HCT116 (cell line): ENCODE results near the gene TAS2R50. TPM values are rescaled to one million over a fixed set of nuclear protein-coding genes. Genes with fewer than 3 reads are reported as not detected.

Experiments
- ATAC-seq: fragments of 200-7000 bp; cut with Tn5 transposase; 2 replicates; pipeline ENCODE4 v1.9.1; 2020; ENCODE audit warnings: mild to moderate bottlenecking, moderate library complexity
- BruUV-seq: library from RNA; stranded (reverse); fragments of 400-500 nt; replicated peaks from 2 replicates; lab custom pipeline; 2021; lab: Mats Ljungman, UMichigan
- CTCF ChIA-PET: fragments of 300-600 bp; sonication (Branson Sonifier 250); formaldehyde crosslinking; loops from one replicate; lab custom pipeline; 2021; ENCODE audit warnings: antibody characterized with exemption; lab: Charles Lee
- POLR2A ChIA-PET: fragments of 300-600, 350-600 bp; sonication (Branson Sonifier 250); formaldehyde crosslinking; loops from one replicate; lab custom pipeline; 2021; ENCODE audit warnings: antibody characterized with exemption; lab: Charles Lee
- RAD21 ChIA-PET, 2 experiments: fragments of 300-600 bp; sonication (Branson Sonifier 250); formaldehyde crosslinking; loops; one replicate each; lab custom pipeline; 2023; ENCODE audit warnings: low total read pairs in 2 of 2; ENCODE audit not compliant: uncharacterized antibody in 2 of 2, unreplicated experiment in 2 of 2, low non-redundant PET in 1 of 2; lab: Charles Lee
- DNase-seq: peaks from one replicate; pipeline ENCODE4 v3.0.0-alpha.2; 2010; ENCODE audit warnings: low read depth, low spot score
- H2AFZ ChIP-seq: fragments of 200-600 bp; shearing (Covaris generic), sonication (generic); 2 replicates; pipeline ENCODE4 v1.6.1; 2017; ENCODE audit warnings: low read depth, mixed run types, mixed read lengths, antibody characterized with exemption, low read length; ENCODE audit not compliant: poor library complexity, severe bottlenecking
- H3K27ac ChIP-seq: 2 replicates; pipeline ENCODE4 v1.5.1; 2012; ENCODE audit warnings: low read depth, low read length
- H3K27me3 ChIP-seq: fragments of 200-600 bp; sonication (generic); 2 replicates; pipeline ENCODE4 v1.6.1; 2016; ENCODE audit warnings: mixed run types, low read length, mixed read lengths; ENCODE audit not compliant: insufficient read depth
- H3K36me3 ChIP-seq, 2 experiments: fragments of 200-500 bp in 1 of 2; fragments of 200-600 bp in 1 of 2; sonication (Bioruptor generic) in 1 of 2; sonication (generic) in 1 of 2; 2 replicates each; pipeline versions ENCODE4 v1.5.1 to v1.6.1; 2014 to 2016; ENCODE audit warnings: low read length in 2 of 2, inconsistent platforms in 1 of 2, mixed read lengths in 1 of 2, mixed run types in 1 of 2; ENCODE audit not compliant: insufficient read depth in 2 of 2, control insufficient read depth in 1 of 2
- H3K4me1 ChIP-seq, 2 experiments: fragments of 200-600 bp in 1 of 2; sonication (generic) in 1 of 2; 2 replicates each; pipeline versions ENCODE4 v1.5.1 to v1.6.1; 2012 to 2017; ENCODE audit warnings: low read length in 2 of 2, inconsistent platforms in 1 of 2, mild to moderate bottlenecking in 1 of 2, mixed read lengths in 1 of 2, mixed run types in 1 of 2, moderate library complexity in 1 of 2; ENCODE audit not compliant: insufficient read depth in 2 of 2, control insufficient read depth in 1 of 2
- H3K4me2 ChIP-seq: fragments of 200-600 bp; sonication (generic); 2 replicates; pipeline ENCODE4 v1.6.1; 2017; ENCODE audit warnings: mixed run types, low read length, mixed read lengths
- H3K4me3 ChIP-seq, 2 experiments: fragments of 200-600 bp in 1 of 2; sonication (generic) in 1 of 2; replicated peaks in 1 of 2; 2 replicates each; pipeline ENCODE4 v1.5.1; 2011 to 2016; ENCODE audit warnings: low read length in 2 of 2, control low read depth in 1 of 2, low read depth in 1 of 2, mild to moderate bottlenecking in 1 of 2, mixed read lengths in 1 of 2, mixed run types in 1 of 2
- H3K79me2 ChIP-seq: fragments of 200-600 bp; sonication (generic); 2 replicates; pipeline ENCODE4 v1.6.1; 2017; ENCODE audit warnings: mild to moderate bottlenecking, mixed run types, low read length, moderate library complexity, mixed read lengths; ENCODE audit not compliant: insufficient read depth
- H3K9ac ChIP-seq: fragments of 200-600 bp; sonication (generic); 2 replicates; pipeline ENCODE4 v1.6.1; 2016; ENCODE audit warnings: low read length, mixed read lengths
- H3K9me2 ChIP-seq: fragments of 200-600 bp; sonication (generic), shearing (Covaris generic); 2 replicates; pipeline ENCODE4 v1.6.1; 2017; ENCODE audit warnings: mixed run types, mild to moderate bottlenecking, moderate library complexity; ENCODE audit not compliant: insufficient read depth
- H3K9me3 ChIP-seq, 2 experiments: fragments of 200-500 bp in 1 of 2; fragments of 200-600 bp in 1 of 2; sonication (Bioruptor generic) in 1 of 2; sonication (generic) in 1 of 2; 2 replicates each; pipeline ENCODE4 v1.6.1; 2014 to 2017; ENCODE audit warnings: low read length in 2 of 2, mixed read lengths in 2 of 2, inconsistent platforms in 1 of 2, low read depth in 1 of 2, mild to moderate bottlenecking in 1 of 2, mixed run types in 1 of 2, moderate library complexity in 1 of 2; ENCODE audit not compliant: control insufficient read depth in 1 of 2, insufficient read depth in 1 of 2
- H4K20me1 ChIP-seq: fragments of 200-600 bp; sonication (generic), shearing (Covaris generic); 2 replicates; pipeline ENCODE4 v1.6.1; 2017; ENCODE audit warnings: mixed run types, mild to moderate bottlenecking, moderate library complexity; ENCODE audit not compliant: insufficient read depth
- CTCF ChIP-seq, 3 experiments: fragments of 200-600 bp in 1 of 3; sonication (generic) in 1 of 3; IDR thresholded peaks in 2 of 3; conservative IDR thresholded peaks in 1 of 3; 2 replicates each; pipeline ENCODE4 v1.5.1; 2012 to 2017; ENCODE audit warnings: low read depth in 2 of 3, low read length in 2 of 3, antibody characterized with exemption in 1 of 3, borderline replicate concordance in 1 of 3, control low read depth in 1 of 3, mild to moderate bottlenecking in 1 of 3, mixed read lengths in 1 of 3, mixed run types in 1 of 3, moderate library complexity in 1 of 3; ENCODE audit not compliant: insufficient read depth in 1 of 3
- FOSL1 ChIP-seq: IDR thresholded peaks from 2 replicates; pipeline ENCODE4 v1.6.1; 2012; ENCODE audit warnings: low read depth
- JUND ChIP-seq: IDR thresholded peaks from 2 replicates; pipeline ENCODE4 v1.6.1; 2012
- POLR2AphosphoS5 ChIP-seq: IDR thresholded peaks from 2 replicates; pipeline ENCODE4 v1.6.1; 2011; ENCODE audit warnings: mild to moderate bottlenecking, low read depth, low read length, moderate library complexity
- SRF ChIP-seq: IDR thresholded peaks from 2 replicates; pipeline ENCODE4 v1.6.1; 2012; ENCODE audit warnings: low read depth
- YY1 ChIP-seq: IDR thresholded peaks from 2 replicates; pipeline ENCODE4 v1.6.1; 2011; ENCODE audit warnings: low read length, low read depth, moderate library complexity, mild to moderate bottlenecking; ENCODE audit not compliant: insufficient replicate concordance; ENCODE audit errors: extremely low read depth
- ZBTB33 ChIP-seq: IDR thresholded peaks from 2 replicates; pipeline ENCODE4 v1.6.1; 2011; ENCODE audit warnings: mild to moderate bottlenecking, low read length, moderate library complexity; ENCODE audit not compliant: insufficient replicate concordance; ENCODE audit errors: extremely low read depth
- ZNF274 ChIP-seq: fragments of 200-500 bp; sonication (Bioruptor generic); IDR thresholded peaks from 2 replicates; pipeline ENCODE4 v1.6.1; 2014; ENCODE audit warnings: mild to moderate bottlenecking, low read depth, low read length, inconsistent platforms
- intact Hi-C: fragments of 100-400 bp; cut with micrococcal nuclease; formaldehyde crosslinking; loops from 2 replicates; pipeline ENCODE4 v1.10.0; 2022
- total RNA-seq: library from RNA; stranded (reverse); gene quantifications from one replicate; pipeline ENCODE4 v1.2.1, GENCODE V29; 2021; ENCODE audit not compliant: unreplicated experiment

The TAS2R50 gene
- total RNA-seq, 1 experiment from 2014 or later, result 0.54 TPM

- RAD21 ChIA-PET, result interaction anchor here in 1 of 2 experiments (0.6 kb wide), 1 partner anchor 86 kb away, joined by 3 read pairs; no protein-coding TSS in a partner anchor
- no peak overlapping the region for H2AFZ ChIP-seq
- no peak overlapping the region for H3K4me2 ChIP-seq
- peaks cover 0 to 5% of the 10 kb centered on the region in 2 experiments; a peak in 1 of 4 replicates for H3K9me3 ChIP-seq
- H3K36me3 ChIP-seq, result no peaks in the 10 kb centered on the region
- no peak overlapping the region for H3K27ac ChIP-seq
- no TSS peak for BruUV-seq
- H3K4me3 ChIP-seq, result no peak overlapping the region
- TF ChIP-seq CTCF (IDR thresholded peaks at IDR 0.05 in 2 of 3, conservative IDR thresholded peaks at IDR 0.05 in 1 of 3; ENCODE audit: borderline replicate concordance in 1 of 3, insufficient read depth in 1 of 3, low read depth in 2 of 3, low read length in 2 of 3) (no peak), SRF (no peak), POLR2AphosphoS5 (no peak)
- TF ChIP-seq, all 23 proteins: peak for 0
- Histone ChIP-seq H3K79me2 (peaks cover 30% of the 10 kb centered on the region), H3K9me2 (no peaks in the 10 kb centered on the region; the same call in 1 of the 2 replicates), H3K4me1 (no peaks in the 10 kb centered on the region), H3K27me3 (no peaks in the 10 kb centered on the region), H3K9ac (no peak overlapping the region), H4K20me1 (no peaks in the 10 kb centered on the region)
- DNase-seq, result no peak
- intact Hi-C loops, result no loop called here
- ChIA-PET POLR2A (no interaction called here), CTCF (no interaction called here)
- ATAC-seq, result no peak
These were observed 30.6 kb downstream of the TAS2R50 start for GRCh38 chr12:10956085-10956484.

- Histone ChIP-seq H3K4me3 (no peak overlapping the region), H3K4me1 (no peaks in the 10 kb centered on the region), H3K27me3 (no peaks in the 10 kb centered on the region), H3K9me3 (peaks cover 0 to 8% of the 10 kb centered on the region in 2 experiments; a peak in 2 of 4 replicates), H3K27ac (no peak overlapping the region)
- DNase-seq, result no peak
- no peak for ATAC-seq
- POLR2A ChIA-PET, result interaction anchor here (1.4 kb wide), 1 partner anchor 10 kb away, joined by 6 read pairs; no protein-coding TSS in a partner anchor
- RAD21 ChIA-PET, result no interaction called here
- no TSS peak for BruUV-seq
- no peak for TF ChIP-seq CTCF (IDR thresholded peaks at IDR 0.05 in 2 of 3, conservative IDR thresholded peaks at IDR 0.05 in 1 of 3; ENCODE audit: borderline replicate concordance in 1 of 3, insufficient read depth in 1 of 3, low read depth in 2 of 3, low read length in 2 of 3)
- TF ChIP-seq YY1, result no peak
- TF ChIP-seq ZNF274, result no peak
- no peak for TF ChIP-seq ZBTB33
- TF ChIP-seq FOSL1, result no peak
- TF ChIP-seq JUND, result no peak
- TF ChIP-seq, all 23 proteins: peak for 0
- no peaks in the 10 kb centered on the region for H3K36me3 ChIP-seq
- H3K9ac ChIP-seq, result no peak overlapping the region
- no peak overlapping the region for H3K4me2 ChIP-seq
- intact Hi-C loops, result no loop called here
- H3K79me2 ChIP-seq, result peaks cover 37% of the 10 kb centered on the region
- H3K9me2 ChIP-seq, result no peaks in the 10 kb centered on the region; the same call in 1 of the 2 replicates
- no peak overlapping the region for H2AFZ ChIP-seq
- CTCF ChIA-PET, result no interaction called here
- no peaks in the 10 kb centered on the region for H4K20me1 ChIP-seq
These were observed 34.1 kb downstream of the TAS2R50 start for GRCh38 chr12:10952645-10953044.
